ENCODE measurements around the gene ABHD11. TPM values are rescaled to one million over a fixed set of nuclear protein-coding genes. Genes with fewer than 3 reads are reported as not detected.
A peak's percentile ranks its signal among the peaks of the same experiment; 100 is the strongest.
"Not testable (repeated sequence)": the region's sequence is repeated elsewhere in the genome, so short reads cannot be mapped to it uniquely, and the experiment has no call there.

The ABHD11 gene
- total RNA-seq, 1 donor from 2014 or later: 23.0 TPM

GRCh38 chr7:73719806-73720169, 18.8 kb downstream of the ABHD11 start:
- peak overlapping the region; percentile 82 for H3K4me3 Mint-ChIP-seq

DNA sequence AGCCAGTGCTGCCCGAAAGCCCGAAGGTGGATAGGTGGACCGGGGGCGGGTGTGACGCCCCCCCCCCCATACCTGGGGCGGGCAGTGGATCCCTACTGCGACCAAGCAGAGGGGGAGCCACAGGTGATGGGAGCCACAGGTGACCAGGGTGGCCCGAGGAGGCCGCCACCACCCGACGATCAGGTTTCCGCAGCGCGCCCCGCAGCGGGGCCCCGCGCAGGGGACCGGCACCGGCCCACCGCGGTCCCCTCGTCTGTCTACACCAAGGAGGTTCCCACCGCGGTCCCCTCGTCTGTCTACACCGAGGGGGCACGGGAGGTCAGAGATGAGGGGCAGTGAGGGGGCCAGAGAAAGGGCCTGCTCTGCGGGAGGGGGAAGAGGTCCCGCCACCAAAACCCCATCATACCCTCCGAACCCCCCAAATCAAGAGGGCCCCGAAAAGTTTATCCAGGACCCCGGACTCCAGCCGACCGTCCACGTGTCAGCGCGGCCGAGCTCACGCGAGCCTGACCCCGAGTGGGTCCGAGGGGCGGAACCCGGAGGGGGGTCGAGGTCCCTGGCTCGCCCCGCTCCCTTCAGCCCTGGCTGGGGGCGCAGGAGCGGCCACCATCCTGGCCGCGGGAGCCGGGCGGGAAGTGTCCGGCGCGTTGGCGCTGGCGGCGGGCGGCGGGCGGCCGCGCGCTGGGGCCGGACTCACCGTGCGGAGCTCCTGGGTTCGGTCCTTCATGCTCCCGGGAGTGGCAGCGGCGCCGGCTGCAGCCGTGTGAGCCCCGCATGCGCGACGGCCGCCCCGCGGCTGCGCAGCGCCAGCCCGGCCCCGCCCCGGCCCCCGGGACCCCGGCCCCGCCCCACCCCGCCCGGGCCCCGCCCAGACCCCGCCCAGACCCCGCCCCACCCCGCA, 19.4 kb downstream of the ABHD11 start, which contains the start of gene STX1A:
Gene STX1A, minus strand, starts transcription at position 765 of the 901 bp plus-strand sequence. Its CDS starts 38 bp downstream, at position 727.
- H3K27ac Mint-ChIP-seq: peak within 1 kb of the TSS; percentile 91
- H3K36me3 Mint-ChIP-seq (ENCODE audit: low read depth): peaks cover 4% of the 10 kb centered on the region
- H3K9me3 Mint-ChIP-seq: no peaks in the 10 kb centered on the region
- H3K4me1 Mint-ChIP-seq: peaks cover 33% of the 10 kb centered on the region
- peak within 1 kb of the TSS; percentile 92 for H3K4me3 Mint-ChIP-seq
- intact Hi-C loops (cut with micrococcal nuclease): loop anchor here (1.0 to 5.0 kb wide), 4 partner anchors 19 to 197 kb away; partner anchors contain the start of genes ABHD11, BAZ1B, BUD23 and DNAJC30
- H3K27me3 Mint-ChIP-seq: peaks cover 19% of the 10 kb centered on the region
- peak; percentile 93 for DNase-seq

More at GRCh38 chr7:73719806-73720169, 18.8 kb downstream of the ABHD11 start:
- H3K4me1 Mint-ChIP-seq: peaks cover 35% of the 10 kb centered on the region
- H3K27me3 Mint-ChIP-seq: peaks cover 21% of the 10 kb centered on the region
- H3K9me3 Mint-ChIP-seq: no peaks in the 10 kb centered on the region
- no peak for DNase-seq
- H3K27ac Mint-ChIP-seq: peak overlapping the region; percentile 29
- intact Hi-C loops (cut with micrococcal nuclease): loop anchor here (5.0 kb wide), 2 partner anchors 133 to 197 kb away; partner anchors contain the start of gene BAZ1B
- peaks cover 4% of the 10 kb centered on the region for H3K36me3 Mint-ChIP-seq (ENCODE audit: low read depth)

DNA sequence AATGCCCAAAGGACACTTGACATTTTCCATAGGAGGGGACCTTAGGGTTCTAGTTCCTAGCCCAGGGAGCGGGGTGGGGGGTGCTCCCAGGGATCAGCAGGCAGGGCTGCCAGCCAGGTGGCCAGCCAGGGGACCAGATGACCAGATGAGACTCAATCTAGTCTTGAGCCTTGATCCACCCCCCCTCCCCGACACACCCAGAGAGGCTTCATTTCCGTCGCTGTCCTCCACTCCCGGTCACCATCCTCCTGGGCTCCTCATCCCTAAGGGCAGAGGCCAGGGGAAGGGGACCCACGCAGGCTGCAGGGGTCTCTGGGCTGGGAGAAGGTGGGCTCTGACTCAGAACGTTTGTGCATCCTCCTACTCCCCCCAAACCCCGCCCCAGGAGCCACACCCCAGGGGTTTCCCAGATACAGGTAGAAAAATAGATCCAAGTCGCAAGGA, 20.1 kb downstream of the ABHD11 start:
- Mint-ChIP-seq H3K36me3 (ENCODE audit: low read depth) (peaks cover 4% of the 10 kb centered on the region), H3K4me3 (peak overlapping the region; percentile 92), H3K9me3 (no peaks in the 10 kb centered on the region), H3K27ac (peak overlapping the region; percentile 91), H3K27me3 (peaks cover 19% of the 10 kb centered on the region), H3K4me1 (peaks cover 33% of the 10 kb centered on the region)
- DNase-seq: peak; percentile 66
- intact Hi-C loops (cut with micrococcal nuclease): loop anchor here (1.0 to 5.0 kb wide), 4 partner anchors 20 to 196 kb away; partner anchors contain the start of genes ABHD11, BAZ1B, BUD23 and DNAJC30

DNA sequence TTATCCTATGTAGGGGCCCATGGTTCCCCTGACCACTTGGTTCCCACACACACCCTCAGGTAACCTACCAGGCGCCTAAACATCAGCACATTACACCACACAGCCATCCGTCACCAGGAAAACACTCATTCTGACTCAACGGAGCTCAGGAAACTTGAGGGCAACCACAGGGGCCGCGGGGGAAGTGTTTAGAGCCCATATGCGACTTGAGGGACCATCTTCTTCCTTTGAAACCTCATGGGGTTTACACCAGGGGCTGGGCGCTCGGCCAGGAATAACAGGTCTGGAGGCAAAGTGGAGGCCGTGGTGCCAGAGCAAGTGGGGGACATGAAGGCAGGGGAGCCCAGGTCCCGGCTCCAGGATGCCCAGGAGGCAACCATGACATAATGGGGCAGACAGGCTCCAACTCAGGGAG, 20.6 kb downstream of the ABHD11 start:
- DNase-seq: peak; percentile 91
- peak overlapping the region; percentile 92 for H3K4me3 Mint-ChIP-seq
- intact Hi-C loops (cut with micrococcal nuclease): loop anchor here (1.0 to 5.0 kb wide), 4 partner anchors 20 to 196 kb away; partner anchors contain the start of genes ABHD11, BAZ1B, BUD23 and DNAJC30
- no peaks in the 10 kb centered on the region for H3K9me3 Mint-ChIP-seq
- H3K27me3 Mint-ChIP-seq: peaks cover 19% of the 10 kb centered on the region
- H3K27ac Mint-ChIP-seq: peak overlapping the region; percentile 91
- peaks cover 36% of the 10 kb centered on the region for H3K4me1 Mint-ChIP-seq
- peaks cover 5% of the 10 kb centered on the region for H3K36me3 Mint-ChIP-seq (ENCODE audit: low read depth)

GRCh38 chr7:73717025-73717807, 21.4 kb downstream of the ABHD11 start:
- H3K27me3 Mint-ChIP-seq: peaks cover 16% of the 10 kb centered on the region
- peaks cover 7% of the 10 kb centered on the region for H3K36me3 Mint-ChIP-seq (ENCODE audit: low read depth)
- peaks cover 43% of the 10 kb centered on the region for H3K4me1 Mint-ChIP-seq
- H3K4me3 Mint-ChIP-seq: peak overlapping the region; percentile 92
- DNase-seq: peak; percentile 60
- H3K9me3 Mint-ChIP-seq: no peaks in the 10 kb centered on the region
- H3K27ac Mint-ChIP-seq: peak overlapping the region; percentile 91
- intact Hi-C loops (cut with micrococcal nuclease): loop anchor here (5.0 kb wide), 2 partner anchors 135 to 195 kb away; partner anchors contain the start of gene BAZ1B

DNA sequence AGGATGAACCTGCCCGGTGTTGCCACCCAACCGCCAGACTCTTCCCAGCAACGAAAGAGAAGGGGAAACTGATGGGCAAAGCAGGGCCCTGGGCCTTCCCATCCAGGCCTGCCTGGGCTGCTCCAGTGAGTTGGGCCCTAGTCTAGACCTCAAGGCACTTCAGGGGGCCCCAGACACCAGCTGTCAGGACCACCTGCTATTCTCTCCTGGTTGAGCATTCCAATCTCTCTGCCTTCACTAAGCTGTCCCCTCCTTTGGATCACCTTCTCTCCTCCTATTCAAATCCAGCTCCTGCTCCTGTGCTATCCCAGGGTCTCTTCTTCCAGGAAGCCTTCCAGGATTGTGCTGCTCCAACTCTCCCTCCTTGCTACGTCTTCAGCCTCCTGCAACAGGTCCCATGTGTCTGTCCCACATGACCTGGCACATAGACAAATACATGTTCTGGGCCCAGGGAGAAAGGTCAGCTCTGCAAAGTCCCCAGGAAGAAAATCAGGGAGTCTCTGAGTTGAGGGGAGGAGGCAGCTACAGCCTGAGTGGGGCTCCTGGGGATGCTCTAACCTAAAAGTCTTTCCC, 22.2 kb downstream of the ABHD11 start:
- Mint-ChIP-seq H3K4me3 (peak overlapping the region; percentile 59), H3K27ac (peak overlapping the region; percentile 66), H3K27me3 (peaks cover 10% of the 10 kb centered on the region), H3K4me1 (peaks cover 43% of the 10 kb centered on the region), H3K36me3 (ENCODE audit: low read depth) (peaks cover 7% of the 10 kb centered on the region), H3K9me3 (no peaks in the 10 kb centered on the region)
- no peak for DNase-seq
- intact Hi-C loops (cut with micrococcal nuclease): loop anchor here (5.0 kb wide), 2 partner anchors 136 to 194 kb away; partner anchors contain the start of gene BAZ1B

- Mint-ChIP-seq H3K27me3 (peaks cover 6% of the 10 kb centered on the region), H3K27ac (peak overlapping the region; percentile 66), H3K36me3 (ENCODE audit: low read depth) (peaks cover 7% of the 10 kb centered on the region), H3K9me3 (no peaks in the 10 kb centered on the region), H3K4me3 (peak overlapping the region; percentile 59), H3K4me1 (peaks cover 43% of the 10 kb centered on the region)
- DNase-seq: peak; percentile 67
- intact Hi-C loops (cut with micrococcal nuclease): loop anchor here (1.0 to 5.0 kb wide), 3 partner anchors 11 to 193 kb away; partner anchors contain the start of gene BAZ1B
These were observed 22.8 kb downstream of the ABHD11 start for GRCh38 chr7:73715648-73716317.

DNA sequence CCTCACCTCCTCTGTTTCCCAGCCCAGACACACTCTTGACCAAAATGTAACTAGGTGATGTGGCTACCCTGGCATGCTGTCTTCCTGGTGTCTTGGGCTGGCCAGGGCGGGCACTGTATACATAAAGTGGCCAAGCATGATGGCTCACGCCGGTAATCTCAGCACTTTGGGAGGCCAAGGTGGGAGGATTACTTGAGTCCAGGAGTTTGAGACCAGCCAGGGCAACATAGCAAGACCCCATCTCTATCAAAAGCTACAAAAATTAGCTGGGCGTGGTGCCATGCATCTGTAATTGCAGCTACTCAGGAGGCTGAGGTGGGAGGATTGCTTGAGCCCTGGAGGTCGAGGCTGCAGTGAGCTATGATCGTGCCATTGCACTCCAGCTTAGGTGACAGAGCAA, 25.3 kb downstream of the ABHD11 start:
- H3K27ac Mint-ChIP-seq; H3K36me3 Mint-ChIP-seq (ENCODE audit: low read depth); H3K4me3 Mint-ChIP-seq; H3K27me3 Mint-ChIP-seq; H3K9me3 Mint-ChIP-seq; DNase-seq; intact Hi-C loops (cut with micrococcal nuclease): not testable (repeated sequence)
- peaks cover 35% of the 10 kb centered on the region for H3K4me1 Mint-ChIP-seq

DNA sequence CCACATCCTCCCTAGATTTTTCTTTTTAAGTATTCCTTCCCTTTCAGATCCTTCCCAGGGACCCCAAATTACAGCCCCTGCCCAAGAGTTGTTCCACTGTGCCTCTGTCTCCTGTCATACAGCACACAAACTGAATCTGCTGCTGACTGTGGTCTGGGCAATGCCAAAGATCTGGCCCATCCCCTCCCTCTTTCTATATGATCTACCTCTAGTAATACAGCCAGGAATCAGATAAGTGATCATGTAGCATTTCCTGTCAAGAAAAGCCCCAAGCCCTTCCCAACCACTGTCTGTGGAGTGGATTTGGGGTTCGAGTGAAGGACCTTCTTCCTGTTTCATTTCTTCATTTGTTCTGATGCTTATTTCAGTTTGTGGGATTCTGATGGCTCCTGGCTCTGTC, 25.8 kb downstream of the ABHD11 start:
- Mint-ChIP-seq H3K4me3 (no peak overlapping the region), H3K9me3 (no peaks in the 10 kb centered on the region), H3K27me3 (no peaks in the 10 kb centered on the region), H3K4me1 (peaks cover 30% of the 10 kb centered on the region), H3K36me3 (ENCODE audit: low read depth) (peaks cover 8% of the 10 kb centered on the region), H3K27ac (no peak overlapping the region)
- intact Hi-C loops (cut with micrococcal nuclease): no loop called here
- no peak for DNase-seq

GRCh38 chr7:73708961-73709549, 29.5 kb downstream of the ABHD11 start:
- no peak overlapping the region for H3K4me3 Mint-ChIP-seq
- intact Hi-C loops (cut with micrococcal nuclease): no loop called here
- peaks cover 11% of the 10 kb centered on the region for H3K36me3 Mint-ChIP-seq (ENCODE audit: low read depth)
- DNase-seq: no peak
- no peaks in the 10 kb centered on the region for H3K27me3 Mint-ChIP-seq
- no peak overlapping the region for H3K27ac Mint-ChIP-seq
- H3K4me1 Mint-ChIP-seq: peaks cover 17% of the 10 kb centered on the region
- H3K9me3 Mint-ChIP-seq: no peaks in the 10 kb centered on the region

DNA sequence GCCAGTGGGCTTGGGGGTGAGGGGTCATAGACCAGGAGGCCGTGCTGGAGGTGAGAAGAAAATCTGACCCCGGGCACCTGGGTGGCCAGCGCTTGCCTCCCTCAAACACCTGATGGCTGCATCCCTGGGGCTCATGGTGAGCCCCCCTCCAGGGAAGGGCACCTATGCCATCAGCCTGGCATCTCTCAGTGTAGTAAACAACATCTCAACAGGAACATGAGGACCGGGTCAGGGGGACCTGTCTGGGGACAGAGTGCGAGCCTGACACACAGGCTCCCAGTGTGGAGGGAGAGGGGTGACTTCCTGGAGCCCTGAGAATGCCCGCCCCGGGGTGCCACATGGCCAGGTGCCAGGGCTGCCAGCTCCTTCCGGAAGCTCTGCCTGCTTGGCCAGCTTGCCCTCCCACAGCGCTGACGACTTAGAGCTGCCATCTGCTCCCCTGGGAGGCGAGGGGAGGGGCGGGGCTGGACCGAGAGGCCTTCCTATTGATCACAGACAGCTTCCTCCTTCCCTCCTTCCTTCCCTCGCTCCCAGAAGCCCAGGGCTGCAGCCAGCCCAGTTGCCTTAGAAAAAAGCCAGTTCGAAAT, 31.5 kb downstream of the ABHD11 start:
- Mint-ChIP-seq H3K4me3 (no peak overlapping the region), H3K27ac (no peak overlapping the region), H3K9me3 (no peaks in the 10 kb centered on the region), H3K27me3 (no peaks in the 10 kb centered on the region), H3K4me1 (peaks cover 8% of the 10 kb centered on the region), H3K36me3 (ENCODE audit: low read depth) (peaks cover 17% of the 10 kb centered on the region)
- no peak for DNase-seq
- intact Hi-C loops (cut with micrococcal nuclease): no loop called here

Data from activated CD4-positive, alpha-beta T cell treated with anti-CD3 and anti-CD28 coated beads, Interleukin-2, amount 10 ng/mL, durations not matched to agents 24 days and 14 days (primary cell).